Stimulated activated CD8-positive, alpha-beta memory T cell treated with anti-CD3 and anti-CD28 coated beads, Interleukin-4, amount 100 ng/mL, for 1 hour (primary cell): ENCODE results near the gene VKORC1L1.
"Not testable (repeated sequence)": the region's sequence is repeated elsewhere in the genome, so short reads cannot be mapped to it uniquely, and the experiment has no call there.

Experiments used
- DNase-seq, 2 donors: peaks; one replicate each; pipeline ENCODE4 v3.0.0-alpha.2; 2020; ENCODE audit warnings: low read depth in 2 of 2, low spot score in 1 of 2

The VKORC1L1 gene

DNA sequence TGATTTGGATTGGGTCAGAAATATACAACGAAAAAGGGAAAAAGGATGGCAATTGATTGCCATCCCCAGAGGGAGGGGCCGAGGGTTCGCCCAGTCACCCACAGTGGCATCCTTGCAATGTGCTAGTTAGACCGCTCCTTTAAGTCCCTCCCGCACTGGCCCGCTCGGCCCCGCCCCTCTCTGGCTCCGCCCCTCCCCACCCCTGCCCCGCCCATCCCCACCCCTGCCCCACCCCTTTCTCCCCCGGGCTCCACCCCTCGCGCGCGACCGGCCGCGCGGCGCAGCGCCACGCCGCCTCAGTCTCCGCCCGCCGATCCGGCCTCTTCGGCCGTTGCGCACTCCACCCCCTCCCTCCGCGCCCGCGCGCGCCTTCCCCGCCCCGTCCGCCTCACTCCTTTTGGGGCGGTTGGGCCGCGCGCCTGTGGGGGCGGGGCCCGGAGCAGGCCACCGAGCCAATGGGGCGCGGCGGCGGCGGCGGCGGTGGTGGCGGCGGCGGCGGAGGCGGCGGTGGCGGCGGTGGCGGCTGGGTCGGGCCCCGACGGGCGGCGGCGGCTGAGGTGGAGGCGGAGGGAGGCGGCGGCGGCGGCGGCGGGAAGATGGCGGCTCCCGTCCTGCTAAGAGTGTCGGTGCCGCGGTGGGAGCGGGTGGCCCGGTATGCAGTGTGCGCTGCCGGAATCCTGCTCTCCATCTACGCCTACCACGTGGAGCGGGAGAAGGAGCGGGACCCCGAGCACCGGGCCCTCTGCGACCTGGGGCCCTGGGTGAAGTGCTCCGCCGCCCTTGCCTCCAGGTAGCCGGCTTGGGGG lies at the start of gene VKORC1L1:
Gene VKORC1L1 (plus strand): TSS at position 299 of the 806 bp plus-strand sequence. CDS start 298 bp downstream, at position 597.
- DNase-seq = peak; percentile 77 to 91

- no peak for DNase-seq
Observed at GRCh38 chr7:65827366-65827765, 45.5 kb upstream of the VKORC1L1 start.

DNA sequence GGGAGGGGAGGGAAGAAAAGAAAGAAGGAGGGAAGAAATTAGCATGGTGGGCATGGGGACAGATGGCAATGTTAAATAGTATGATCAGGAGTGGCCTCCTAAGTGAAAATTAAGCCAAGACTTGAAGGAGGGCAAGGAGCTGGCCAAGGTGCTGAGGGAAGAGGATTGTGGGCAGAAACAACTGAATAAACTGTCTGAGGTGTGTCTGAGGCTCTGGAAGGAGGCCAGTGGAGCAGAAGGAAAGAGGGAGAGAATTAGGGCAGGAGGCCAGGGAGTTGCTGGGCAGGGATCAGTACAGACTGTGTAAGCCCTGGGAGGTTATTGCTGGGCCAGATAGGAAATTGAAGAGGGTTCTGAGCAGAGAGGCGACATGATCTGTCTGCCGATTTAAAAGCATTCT lies 40.6 kb upstream of the VKORC1L1 start:
- no peak for DNase-seq

- not testable (repeated sequence) for DNase-seq
Observed at GRCh38 chr7:65836684-65837083, 36.2 kb upstream of the VKORC1L1 start.

GRCh38 chr7:65837541-65837956 lies 35.3 kb upstream of the VKORC1L1 start:
- DNase-seq = not testable (repeated sequence)

- no peak for DNase-seq
Observed at GRCh38 chr7:65839846-65840245, 33.0 kb upstream of the VKORC1L1 start.

DNA sequence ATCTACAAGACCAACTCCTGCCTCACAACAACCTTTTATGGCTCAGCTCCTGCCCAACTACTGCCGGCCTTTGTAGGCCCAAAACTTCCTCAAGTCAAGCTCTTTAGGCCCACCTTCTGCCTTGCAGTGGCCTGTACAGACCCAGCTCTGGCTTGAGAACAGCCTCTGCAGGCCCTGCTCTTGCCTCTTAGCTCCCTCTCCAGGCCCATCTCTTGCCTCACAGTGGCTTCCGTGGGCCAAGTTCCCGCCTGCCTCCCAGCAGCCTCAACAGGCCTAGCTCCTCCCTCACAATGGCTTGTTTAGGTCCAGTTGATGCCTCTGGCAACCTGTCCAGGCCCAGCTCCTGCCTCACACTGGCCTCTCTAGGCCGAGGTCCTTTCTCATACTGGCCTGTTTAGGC lies 32.4 kb upstream of the VKORC1L1 start:
- DNase-seq = no peak

DNA sequence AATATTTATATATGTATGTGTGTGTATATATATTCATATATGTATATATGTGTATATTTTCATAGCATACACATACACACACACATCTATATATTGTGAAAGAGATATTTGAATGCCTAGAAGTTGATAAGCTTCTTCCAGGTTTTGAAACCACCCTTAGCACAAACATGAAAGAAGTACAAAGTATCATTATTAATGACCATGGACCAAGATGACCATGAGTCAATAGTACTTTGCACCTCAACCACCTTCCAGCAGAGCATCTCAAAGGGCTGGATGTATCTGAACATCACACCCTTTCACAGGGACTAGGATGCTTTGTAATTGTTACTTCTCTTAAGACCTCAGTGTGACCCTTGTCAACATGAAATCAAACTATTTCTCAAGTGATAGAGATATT lies 29.3 kb upstream of the VKORC1L1 start:
- not testable (repeated sequence) for DNase-seq

DNA sequence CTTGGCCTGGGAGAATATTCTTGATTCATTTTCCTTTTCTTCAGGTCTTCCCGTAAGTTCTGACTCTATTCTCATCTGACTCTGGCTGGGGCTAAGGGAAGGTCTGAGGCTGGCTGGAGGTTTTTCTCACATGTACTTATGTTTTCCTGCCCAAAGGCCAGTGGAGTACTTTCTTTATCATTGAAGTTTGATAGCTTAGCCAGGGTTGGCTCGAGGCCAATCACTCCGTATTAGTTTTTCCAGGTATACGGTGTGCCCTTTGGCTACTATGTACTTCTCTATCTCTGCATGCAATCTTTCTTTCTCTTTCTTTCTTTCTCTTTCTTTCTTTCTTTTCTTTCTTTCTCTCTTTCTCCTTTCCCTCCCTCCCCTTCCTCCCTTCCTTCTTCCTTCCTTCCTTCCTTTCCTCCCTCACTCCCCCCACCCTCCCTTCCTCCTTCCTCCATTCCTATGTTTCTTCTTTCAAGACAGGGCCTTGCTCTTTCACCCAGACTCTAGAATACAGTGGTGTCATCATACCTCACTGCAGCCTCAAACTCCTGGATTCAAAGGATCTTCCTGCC lies 26.8 kb upstream of the VKORC1L1 start:
- DNase-seq = no peak

DNA sequence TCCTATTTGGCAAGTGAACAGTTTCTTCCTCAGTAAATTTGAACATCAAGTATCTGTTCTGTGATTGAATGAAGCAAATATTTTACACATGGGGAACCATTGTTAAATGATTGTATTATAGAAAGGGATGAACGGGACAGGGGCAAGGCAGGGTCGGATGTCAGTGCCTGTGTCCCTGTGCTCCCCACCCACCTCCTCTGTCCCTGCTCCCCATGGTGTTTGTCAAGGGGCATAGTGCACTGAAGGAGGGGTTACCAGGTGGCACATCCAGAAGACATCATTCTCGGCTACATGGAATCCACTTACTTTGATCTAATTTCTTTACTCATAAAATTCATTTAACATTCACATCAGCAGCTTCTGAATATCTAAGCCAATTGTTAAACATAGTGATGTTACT lies 19.4 kb upstream of the VKORC1L1 start:
- DNase-seq = not testable (repeated sequence)

GRCh38 chr7:65853892-65854291 lies 19.0 kb upstream of the VKORC1L1 start:
- DNase-seq = not testable (repeated sequence)

DNA sequence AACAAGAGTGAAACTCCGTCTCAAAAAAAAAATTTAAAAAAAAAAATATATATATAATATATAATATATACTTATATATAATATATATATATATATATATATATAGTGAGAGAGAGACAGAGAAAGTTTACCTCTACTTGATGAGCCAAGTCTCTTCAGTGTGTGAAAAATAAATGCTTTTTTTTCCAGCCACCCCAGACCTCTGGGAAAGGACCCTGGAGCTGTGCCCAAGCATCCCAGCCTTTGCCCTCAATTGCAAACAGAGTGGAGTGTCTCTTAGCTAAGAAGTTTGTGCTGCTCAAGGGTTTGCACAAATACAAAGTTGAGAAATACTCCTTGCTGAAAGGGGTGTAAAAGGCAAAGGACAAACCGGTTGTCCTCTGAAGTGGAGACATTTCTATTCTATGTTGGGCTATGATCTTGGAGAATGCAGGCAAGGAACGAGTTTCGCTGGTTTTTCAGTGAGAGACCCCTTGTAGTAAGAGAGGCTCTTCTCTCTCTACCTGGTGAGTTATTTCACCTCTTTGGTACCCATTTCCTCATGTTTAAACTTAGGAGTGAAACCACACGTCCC lies 15.5 kb upstream of the VKORC1L1 start:
- not testable (repeated sequence) for DNase-seq

- not testable (repeated sequence) for DNase-seq
Observed at GRCh38 chr7:65858660-65859059, 14.2 kb upstream of the VKORC1L1 start.

DNA sequence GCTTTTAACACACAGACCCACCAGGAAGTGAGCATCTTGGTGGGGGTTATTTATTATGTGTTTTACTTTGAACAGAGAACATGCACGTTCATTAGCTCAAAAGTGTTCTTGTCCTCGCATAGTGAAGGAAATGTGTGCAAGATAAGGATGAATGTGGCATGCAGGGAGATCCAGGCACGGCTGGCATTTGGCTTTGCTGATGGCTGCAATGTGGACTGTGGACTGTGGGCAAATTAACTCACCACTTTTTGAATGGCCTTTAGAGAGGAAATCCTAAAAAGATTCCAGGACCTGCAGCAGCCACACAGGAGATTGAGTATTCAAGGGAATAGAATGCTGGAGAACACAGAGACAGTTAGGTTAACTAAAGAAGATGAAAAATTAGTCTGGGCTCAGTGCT lies 6.6 kb upstream of the VKORC1L1 start:
- not testable (repeated sequence) for DNase-seq

DNA sequence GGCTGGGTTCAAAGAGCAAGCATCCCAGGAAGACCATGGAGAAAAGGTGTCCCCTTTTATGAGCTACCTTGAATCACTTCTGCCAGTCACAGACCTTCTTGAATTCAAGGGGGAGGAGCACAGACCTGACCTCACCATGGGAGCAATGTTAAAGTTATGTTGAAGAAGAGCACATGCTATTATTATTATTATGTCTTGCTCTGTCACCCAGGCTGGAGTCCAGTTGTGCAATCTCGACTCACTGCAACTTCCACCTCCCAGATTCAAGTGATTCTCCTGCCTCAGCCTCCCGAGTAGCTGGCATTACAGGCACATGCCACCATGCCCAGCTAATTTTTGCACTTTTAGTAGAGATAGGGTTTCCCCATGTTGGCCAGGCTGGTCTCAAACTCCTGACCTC lies 5.2 kb upstream of the VKORC1L1 start:
- DNase-seq = not testable (repeated sequence)

- not testable (repeated sequence) for DNase-seq
Observed at GRCh38 chr7:65869312-65869711, 3.6 kb upstream of the VKORC1L1 start.

GRCh38 chr7:65871451-65871850 lies 1.4 kb upstream of the VKORC1L1 start:
- DNase-seq = not testable (repeated sequence)

DNA sequence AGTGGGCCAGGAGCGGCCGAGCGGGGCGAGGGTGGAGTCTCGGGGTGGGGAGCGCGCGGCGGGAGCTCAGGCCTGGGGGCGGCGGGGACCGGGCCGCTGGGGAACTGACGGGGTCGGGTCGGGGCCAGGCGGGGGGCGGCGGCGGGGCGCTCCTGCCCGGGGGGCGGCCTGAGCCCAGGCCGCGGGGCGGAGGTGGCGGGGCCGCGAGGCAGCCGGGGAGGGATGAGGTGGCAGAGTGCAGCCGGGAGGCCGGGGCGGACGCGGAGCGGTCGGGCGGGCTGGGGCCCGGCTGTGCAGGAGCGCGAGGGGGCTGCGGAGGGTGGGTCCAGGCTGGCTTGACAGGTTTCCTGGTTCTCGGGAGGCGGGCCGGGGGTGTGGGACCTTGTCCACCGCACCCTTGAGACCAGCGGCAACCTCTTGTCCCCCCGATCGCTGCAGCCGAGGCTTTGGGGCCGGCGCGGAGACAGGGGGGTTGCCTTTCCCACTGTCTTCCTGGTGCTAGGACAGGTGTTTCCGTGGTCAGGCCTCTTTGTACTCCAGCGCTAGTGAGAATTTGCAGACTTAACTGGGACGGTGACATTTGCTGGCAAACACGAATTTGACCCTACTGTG lies 814 bp downstream of the VKORC1L1 start:
- DNase-seq = peak; percentile 2

GRCh38 chr7:65875715-65876114 lies 2.8 kb downstream of the VKORC1L1 start:
- not testable (repeated sequence) for DNase-seq

DNA sequence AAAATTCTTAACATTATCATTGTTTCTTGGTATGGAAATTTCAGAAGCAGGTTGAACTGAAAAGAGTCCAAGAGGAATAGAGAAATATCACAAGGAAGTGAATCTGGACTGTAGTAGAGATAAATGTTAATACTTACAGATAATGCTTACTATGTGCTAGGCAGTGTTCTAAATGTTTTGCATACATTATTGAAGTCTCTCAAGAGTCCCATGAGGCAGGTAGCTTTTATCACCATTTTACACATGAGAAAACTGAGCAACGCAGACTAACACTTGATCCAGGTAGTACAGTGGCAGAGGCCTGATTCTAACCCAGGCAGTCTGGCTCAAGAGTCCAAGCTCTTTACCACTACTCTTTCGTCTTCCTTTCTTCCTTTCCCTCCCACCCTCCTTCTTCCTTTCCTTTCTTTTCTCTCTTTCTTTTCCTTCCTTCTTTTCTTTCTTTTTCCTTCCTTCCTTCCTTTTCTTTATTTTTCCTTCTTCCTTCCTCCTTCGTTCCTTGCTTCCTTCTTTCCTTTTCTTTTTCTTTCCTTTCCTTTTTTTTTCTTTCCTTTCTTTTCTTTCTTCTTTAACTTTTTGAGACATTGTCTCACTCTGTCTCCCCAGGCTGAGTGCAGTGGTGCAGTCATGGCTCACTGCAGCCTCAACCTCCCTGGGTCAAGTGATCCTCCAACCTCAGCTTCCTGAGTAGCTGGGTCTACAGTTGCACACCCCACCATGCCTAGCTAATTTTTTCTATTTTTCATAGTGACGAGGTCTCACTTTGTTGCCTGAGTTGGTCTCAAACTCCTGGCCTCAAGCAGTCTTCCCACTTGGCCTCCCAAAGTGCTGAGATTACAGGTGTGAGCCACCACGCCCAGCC lies 6.6 kb downstream of the VKORC1L1 start:
- DNase-seq = not testable (repeated sequence)

DNA sequence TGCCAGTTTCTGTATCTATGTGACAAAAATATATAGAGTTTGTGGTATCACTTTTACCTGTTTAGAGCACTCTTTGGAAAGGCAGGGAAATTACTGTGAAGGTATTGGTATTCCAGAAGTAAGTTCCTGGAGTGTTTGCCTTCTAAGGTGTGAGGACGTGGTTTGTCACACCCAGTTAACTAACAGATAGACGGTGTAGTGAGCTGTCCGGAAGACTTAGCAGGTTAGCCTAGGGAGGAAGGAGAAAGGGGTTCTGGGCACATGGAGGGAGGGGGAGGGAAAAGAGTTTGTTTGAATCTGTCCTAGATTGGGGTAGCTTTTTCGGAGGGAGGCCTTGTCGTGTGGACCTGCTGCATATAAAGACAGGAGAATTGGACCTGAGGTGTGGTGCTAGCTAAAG lies 7.4 kb downstream of the VKORC1L1 start:
- DNase-seq = not testable (repeated sequence)
